ENCODE measurements around the gene COL4A2.

Gene COL4A2

GRCh38 chr13:110341445-110342244, 34.6 kb downstream of the COL4A2 start:
- no peak for DNase-seq

- DNase-seq = no peak
These were observed 35.4 kb downstream of the COL4A2 start for GRCh38 chr13:110342474-110342873.

DNA sequence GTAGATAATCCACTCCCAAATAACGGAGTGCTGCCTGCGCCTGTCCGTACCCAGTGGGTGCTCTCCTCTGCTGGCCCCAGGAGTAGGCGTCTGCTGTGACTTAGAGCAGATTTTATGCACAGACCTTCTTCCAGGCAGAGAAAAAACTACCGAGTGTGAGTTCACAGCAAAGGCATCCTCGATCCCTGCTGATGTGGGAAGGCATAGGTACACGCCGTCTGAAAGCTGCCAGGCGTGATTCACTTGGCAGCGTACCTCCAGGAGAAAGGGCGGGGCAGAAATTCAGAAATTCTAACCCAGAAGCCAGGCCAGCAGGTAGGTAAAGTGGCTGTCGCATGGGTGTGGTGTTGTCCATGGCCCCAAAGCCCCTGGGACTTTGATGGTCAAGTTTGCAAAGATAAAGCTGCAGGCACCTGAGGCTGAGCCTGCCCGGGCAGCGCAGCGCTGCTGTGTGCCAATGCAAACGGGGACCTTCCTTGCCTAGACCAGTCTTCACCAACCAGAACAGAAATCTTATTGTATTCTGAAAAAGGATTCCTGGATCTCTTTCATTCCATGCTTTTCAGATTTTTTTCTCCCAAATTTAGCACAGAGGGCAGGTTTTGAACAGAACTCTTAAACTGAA, 36.3 kb downstream of the COL4A2 start:
- no peak for DNase-seq

DNA sequence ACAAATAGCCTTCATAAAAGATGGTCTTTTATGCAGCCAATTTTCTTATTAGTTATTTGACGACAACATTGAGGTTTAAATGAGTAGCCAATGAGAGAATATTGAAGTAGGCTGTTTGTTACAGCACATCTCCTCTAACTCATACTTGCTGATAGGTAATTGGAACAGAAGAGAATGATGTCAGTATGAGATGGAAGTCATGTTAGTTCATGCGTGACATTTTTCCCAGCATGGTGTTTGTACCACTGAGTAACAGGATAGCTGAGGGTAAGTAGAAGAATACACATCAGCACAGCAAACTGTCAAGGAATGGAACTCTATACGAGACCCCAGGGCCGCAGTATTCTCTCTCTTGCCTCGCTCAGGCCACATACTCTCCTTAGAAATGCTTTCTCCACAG, 37.2 kb downstream of the COL4A2 start:
- DNase-seq = no peak

- no peak for DNase-seq
These were observed 38.2 kb downstream of the COL4A2 start for GRCh38 chr13:110345266-110345665.

- DNase-seq = no peak
These were observed 38.6 kb downstream of the COL4A2 start for GRCh38 chr13:110345701-110346100.

DNA sequence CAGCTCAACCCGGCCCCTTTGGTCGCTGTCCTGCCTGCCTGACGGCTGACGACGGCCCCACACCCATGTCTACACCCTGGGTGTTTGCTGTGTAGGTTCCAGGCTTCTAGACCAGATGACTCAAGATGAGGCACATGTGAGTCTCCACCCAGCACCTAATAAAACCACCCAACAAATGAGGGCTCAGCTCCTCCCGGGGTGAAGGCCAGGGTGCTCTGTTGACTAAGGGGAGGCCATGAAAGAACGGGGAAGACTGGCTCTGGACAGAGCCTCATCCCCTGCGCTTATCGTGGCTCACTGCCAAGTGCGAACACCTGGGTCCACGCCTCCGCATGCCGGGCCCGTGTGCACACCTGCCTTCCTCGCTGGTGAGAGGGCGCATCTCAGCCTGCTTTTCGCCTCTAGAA, 39.6 kb downstream of the COL4A2 start:
- DNase-seq = no peak

GRCh38 chr13:110347088-110347487, 40.0 kb downstream of the COL4A2 start:
- no peak for DNase-seq

GRCh38 chr13:110347535-110348308, 40.6 kb downstream of the COL4A2 start:
- no peak for DNase-seq

DNA sequence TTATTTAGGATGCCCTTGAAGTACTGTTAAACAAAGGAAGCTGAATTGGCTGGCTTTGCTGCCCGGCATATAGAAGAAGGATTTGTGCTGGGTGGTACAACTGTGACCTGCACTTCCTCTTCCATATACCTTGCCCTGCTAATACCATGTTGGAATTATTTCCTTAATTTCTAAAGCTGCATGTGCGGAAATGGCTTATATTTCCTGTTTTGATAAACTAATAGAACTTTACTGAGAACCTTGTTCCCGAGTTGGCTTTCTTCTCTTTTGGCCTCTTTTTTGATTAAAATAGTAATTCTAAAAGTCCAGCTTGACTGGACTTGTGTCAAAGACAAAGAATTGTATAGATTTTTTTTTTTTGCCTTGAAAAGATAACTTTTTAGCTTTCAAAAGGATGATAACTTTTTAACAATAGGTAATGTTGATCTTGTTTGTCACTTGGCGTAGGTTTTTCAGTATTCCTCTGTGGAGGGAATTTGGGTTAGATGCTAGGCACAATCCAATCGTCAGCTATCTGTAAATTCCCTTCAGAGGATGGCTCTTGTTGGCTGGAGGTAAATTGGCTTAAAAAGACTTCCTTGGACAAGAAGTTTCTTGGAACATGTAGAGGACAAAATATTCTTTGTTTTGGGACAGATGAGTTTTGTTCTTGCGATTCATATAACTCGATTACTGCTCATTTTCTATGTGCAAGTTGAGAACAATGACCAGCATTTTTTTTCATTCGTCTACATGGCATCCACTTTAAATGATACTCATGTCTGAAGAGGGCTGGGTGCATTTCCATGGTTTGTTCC, 41.4 kb downstream of the COL4A2 start:
- no peak for DNase-seq

GRCh38 chr13:110349239-110349638, 42.2 kb downstream of the COL4A2 start:
- no peak for DNase-seq

- no peak for DNase-seq
These were observed 43.0 kb downstream of the COL4A2 start for GRCh38 chr13:110350049-110350448.

DNA sequence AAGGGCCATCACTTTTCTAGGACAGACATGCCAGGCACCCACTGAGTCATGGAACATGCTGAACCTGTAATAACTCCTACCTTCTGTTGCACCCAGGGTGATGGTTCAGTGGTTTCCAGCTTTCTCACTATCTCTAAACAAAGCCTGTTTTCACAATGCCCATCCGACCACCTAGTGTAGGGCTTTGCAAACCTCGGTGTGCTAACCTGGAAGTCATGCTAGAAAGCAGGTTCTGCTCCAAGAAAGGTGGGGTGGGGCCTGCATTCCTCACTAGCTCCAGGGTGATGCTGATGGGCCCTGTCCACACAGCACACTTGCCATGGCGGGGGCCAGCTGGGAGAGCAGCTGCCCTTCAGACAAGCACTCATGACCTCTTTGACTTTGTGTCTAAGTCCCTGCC, 43.4 kb downstream of the COL4A2 start:
- DNase-seq = no peak

- DNase-seq = no peak
These were observed 44.7 kb downstream of the COL4A2 start for GRCh38 chr13:110351636-110352420.

DNA sequence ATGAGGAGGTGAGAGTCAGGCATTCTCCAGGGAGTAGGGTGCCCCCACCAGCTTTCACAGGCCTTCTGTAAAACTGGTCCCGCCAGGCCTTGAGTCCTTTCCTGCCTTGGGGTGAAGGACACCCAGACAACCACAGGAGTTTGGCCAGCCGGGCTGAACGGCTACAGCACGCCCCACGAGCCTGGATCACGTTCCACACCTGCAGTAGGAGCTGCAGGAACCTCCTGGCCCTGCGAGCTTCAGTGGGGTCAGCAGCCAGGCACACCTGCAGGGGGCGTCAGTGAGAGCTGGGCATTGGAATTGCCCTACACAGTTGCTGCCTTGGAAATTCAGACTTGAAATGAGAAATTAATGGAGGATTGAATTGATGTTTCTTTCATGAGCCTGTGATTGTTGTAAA, 45.7 kb downstream of the COL4A2 start:
- DNase-seq = no peak

DNA sequence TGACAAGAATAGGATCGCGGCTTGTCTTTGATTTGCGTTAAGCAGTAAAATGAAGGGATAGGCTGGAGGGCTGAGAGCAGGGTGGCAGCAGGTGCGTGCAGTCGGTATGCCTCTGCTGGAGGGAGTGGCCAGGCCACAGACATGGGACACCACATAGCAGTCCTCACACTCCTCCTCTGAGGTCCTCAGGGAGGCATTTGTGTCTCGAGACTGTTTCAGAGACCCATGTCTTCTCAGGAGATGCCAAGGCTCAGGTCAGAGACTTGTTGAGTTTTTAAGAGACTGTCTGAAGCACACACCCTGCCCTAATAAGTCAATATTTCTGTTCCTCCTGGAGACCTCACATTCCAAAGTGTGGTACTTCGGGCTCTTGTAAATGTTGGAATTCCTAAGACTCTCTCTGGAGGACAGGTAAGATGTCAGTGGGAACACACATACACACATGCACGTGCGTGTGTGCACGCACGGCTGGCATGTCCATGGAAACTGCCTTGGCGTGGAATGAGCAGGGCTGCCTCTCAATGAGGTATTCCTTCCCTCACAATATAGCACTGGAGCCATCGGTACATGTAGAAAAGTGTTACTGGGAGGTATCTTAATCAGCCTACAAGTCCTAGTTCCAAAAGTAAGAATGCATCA, 46.4 kb downstream of the COL4A2 start:
- no peak for DNase-seq

DNA sequence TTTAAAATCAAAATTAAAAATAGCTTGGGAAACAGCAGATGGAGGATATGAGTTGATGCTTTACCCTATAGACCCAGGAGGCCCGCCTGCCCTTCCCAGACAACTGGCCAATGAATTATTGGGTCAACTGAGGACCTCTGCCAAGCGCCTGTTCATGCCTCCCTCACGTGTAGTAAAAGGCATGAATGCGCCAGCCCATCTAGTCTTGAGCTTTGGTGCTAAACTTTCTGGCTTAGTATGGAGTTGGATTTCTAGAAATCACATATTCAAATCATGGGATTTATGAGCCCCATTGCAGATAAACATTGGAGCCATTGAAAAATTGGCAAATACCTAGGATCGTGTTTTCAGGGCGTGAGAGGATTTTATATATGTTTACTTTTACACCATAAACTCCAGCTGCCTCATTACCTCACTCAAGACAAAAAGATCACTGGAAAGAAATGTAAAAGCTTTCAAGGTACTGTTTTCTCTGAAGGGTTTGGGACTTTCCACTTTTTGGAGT, 47.1 kb downstream of the COL4A2 start:
- no peak for DNase-seq

- no peak for DNase-seq
These were observed 47.8 kb downstream of the COL4A2 start for GRCh38 chr13:110354715-110355473.

DNA sequence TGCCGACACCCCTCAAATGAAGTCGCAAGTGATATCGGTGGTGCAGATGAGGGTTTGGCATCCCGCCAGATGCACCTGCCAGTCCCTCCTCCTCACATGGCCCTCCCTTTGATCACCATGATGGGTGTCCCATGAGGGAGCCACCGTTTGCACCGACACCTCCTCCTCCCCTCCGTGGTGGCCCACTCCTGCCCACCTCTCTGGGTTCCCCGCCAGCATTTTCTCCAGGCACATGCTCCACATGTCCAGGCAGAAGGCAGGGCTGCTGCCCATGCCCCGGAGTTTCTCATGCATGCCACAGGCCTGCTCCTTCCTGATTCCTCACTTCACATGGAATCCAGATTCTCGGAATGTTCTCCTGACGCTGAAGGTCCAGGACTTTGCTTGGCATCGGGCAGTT, 49.3 kb downstream of the COL4A2 start:
- DNase-seq = no peak

DNA sequence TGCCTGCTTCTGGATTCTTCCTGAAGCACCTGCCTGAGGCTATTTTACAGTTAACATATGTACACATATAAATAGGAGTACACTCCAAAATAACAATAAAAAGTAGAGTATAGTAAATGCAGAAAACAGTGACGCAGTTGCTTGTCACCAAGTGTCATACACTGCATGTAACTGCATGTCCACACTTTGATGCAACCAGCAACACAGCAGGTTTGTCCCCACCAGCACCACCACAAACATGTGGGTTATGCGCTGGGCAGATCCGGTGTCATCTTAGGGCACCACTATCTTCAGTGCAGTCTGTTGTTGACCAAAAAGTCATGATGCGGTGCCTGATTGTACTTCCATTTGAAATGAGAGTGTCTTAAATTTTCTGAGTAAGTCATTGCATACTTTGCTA, 51.3 kb downstream of the COL4A2 start:
- DNase-seq = no peak
